H1 (cell line): ENCODE results near the gene KCND3. TPM values are rescaled to one million over a fixed set of nuclear protein-coding genes. Genes with fewer than 3 reads are reported as not detected.

Experiments
- CTCF ChIA-PET: fragments of 300-600 bp; sonication (Branson Sonifier 250); formaldehyde crosslinking; loops from one replicate; lab custom pipeline; 2021; ENCODE audit not compliant: partially characterized antibody; lab: Charles Lee
- POLR2A ChIA-PET: fragments of 300-600 bp; sonication (Branson Sonifier 250); formaldehyde crosslinking; loops from one replicate; lab custom pipeline; 2021; ENCODE audit warnings: inconsistent platforms; ENCODE audit not compliant: partially characterized antibody; lab: Charles Lee
- DNase-seq, 2 experiments: peaks; one replicate each; pipeline versions ENCODE4 v3.0.0 to v3.0.0-alpha.2; 2010 to 2022; ENCODE audit warnings: low spot score in 2 of 2, low read depth in 1 of 2, mixed read lengths in 1 of 2
- FAIRE-seq: peaks from 2 replicates; lab custom pipeline; 2011; peaks lifted over from hg19 to GRCh38; lab: Jason Lieb, UNC
- H2AFZ ChIP-seq: 2 replicates; pipeline ENCODE4 v1.8.1; 2012; ENCODE audit warnings: low read length, inconsistent platforms
- H2AK5ac ChIP-seq: 2 replicates; pipeline ENCODE4 v1.6.1; 2013; ENCODE audit warnings: low read depth, low read length
- H2BK120ac ChIP-seq: replicated peaks from 2 replicates; pipeline ENCODE3; 2013; ENCODE audit warnings: low read depth, low read length, inconsistent platforms
- H2BK12ac ChIP-seq: 2 replicates; pipeline ENCODE4 v1.6.1; 2013; ENCODE audit warnings: low read depth, low read length
- H2BK15ac ChIP-seq: 2 replicates; pipeline ENCODE4 v1.6.1; 2013; ENCODE audit warnings: low read length
- H2BK20ac ChIP-seq: 2 replicates; pipeline ENCODE4 v1.6.1; 2013; ENCODE audit warnings: low read length
- H2BK5ac ChIP-seq: 2 replicates; pipeline ENCODE4 v1.6.1; 2013; ENCODE audit warnings: low read depth, low read length
- H3K14ac ChIP-seq: 2 replicates; pipeline ENCODE4 v1.6.1; 2013; ENCODE audit warnings: inconsistent platforms; ENCODE audit not compliant: insufficient read length
- H3K18ac ChIP-seq: 2 replicates; pipeline ENCODE4 v1.6.1; 2013; ENCODE audit warnings: low read length; ENCODE audit errors: extremely low read depth
- H3K23ac ChIP-seq: 2 replicates; pipeline ENCODE4 v1.6.1; 2013; ENCODE audit warnings: inconsistent platforms; ENCODE audit not compliant: insufficient read length
- H3K23me2 ChIP-seq: 2 replicates; pipeline ENCODE4 v1.6.1; 2013; ENCODE audit warnings: low read depth, low read length
- H3K27ac ChIP-seq: 2 replicates; pipeline ENCODE4 v1.6.1; 2011; ENCODE audit warnings: low read depth, low read length, inconsistent platforms
- H3K27me3 ChIP-seq, 4 experiments: replicated peaks in 1 of 4; 1 replicate in 1 of 4; 2 replicates in 3 of 4; pipeline versions ENCODE4 v1.6.1 to v1.8.1; 2011 to 2013; ENCODE audit warnings: low read length in 3 of 4, mild to moderate bottlenecking in 3 of 4, inconsistent platforms in 2 of 4, mixed read lengths in 2 of 4, moderate library complexity in 1 of 4; ENCODE audit not compliant: control insufficient read depth in 3 of 4, insufficient read depth in 3 of 4; ENCODE audit errors: extremely low read depth in 1 of 4
- H3K36me3 ChIP-seq, 4 experiments: 2 replicates each; pipeline versions ENCODE4 v1.6.1 to v1.8.1; 2011 to 2013; ENCODE audit warnings: mild to moderate bottlenecking in 4 of 4, low read length in 3 of 4, moderate library complexity in 2 of 4, control low read depth in 1 of 4, inconsistent platforms in 1 of 4; ENCODE audit not compliant: insufficient read depth in 4 of 4, control insufficient read depth in 2 of 4
- H3K4ac ChIP-seq: replicated peaks from 2 replicates; pipeline ENCODE3; 2013; ENCODE audit warnings: low read length, low read depth, mixed read lengths, inconsistent platforms; ENCODE audit not compliant: insufficient read length
- H3K4me1 ChIP-seq, 4 experiments: replicated peaks in 1 of 4; 1 replicate in 1 of 4; 2 replicates in 3 of 4; pipeline versions ENCODE4 v1.6.1 to v1.8.1; 2011 to 2013; ENCODE audit warnings: low read length in 3 of 4, inconsistent platforms in 2 of 4, mixed read lengths in 1 of 4; ENCODE audit not compliant: insufficient read depth in 4 of 4, control insufficient read depth in 3 of 4
- H3K4me2 ChIP-seq, 2 experiments: 2 replicates each; pipeline versions ENCODE4 v1.6.1 to v1.8.1; 2011 to 2013; ENCODE audit warnings: low read depth in 2 of 2, low read length in 2 of 2, control low read depth in 1 of 2, inconsistent platforms in 1 of 2, mild to moderate bottlenecking in 1 of 2; ENCODE audit not compliant: insufficient read depth in 1 of 2
- H3K4me3 ChIP-seq, 4 experiments: fragments of 200-600, 300-600 bp in 1 of 4; sonication (generic), shearing (Covaris generic), sonication (Bioruptor Twin) in 1 of 4; 2 replicates each; pipeline versions ENCODE4 v1.5.1 to v1.8.1; 2011 to 2016; ENCODE audit warnings: low read length in 4 of 4, low read depth in 3 of 4, control low read depth in 2 of 4, inconsistent platforms in 2 of 4, mild to moderate bottlenecking in 2 of 4, mixed read lengths in 1 of 4, moderate library complexity in 1 of 4; ENCODE audit not compliant: insufficient read depth in 2 of 4; ENCODE audit errors: extremely low read depth in 1 of 4
- H3K56ac ChIP-seq: replicated peaks from 2 replicates; pipeline ENCODE3; 2013; ENCODE audit warnings: low read depth, mild to moderate bottlenecking, mixed read lengths, low read length, inconsistent platforms; ENCODE audit not compliant: insufficient read length
- H3K79me1 ChIP-seq: 2 replicates; pipeline ENCODE4 v1.6.1; 2013; ENCODE audit warnings: low read depth, low read length, control low read depth
- H3K79me2 ChIP-seq, 2 experiments: 2 replicates each; pipeline versions ENCODE4 v1.6.1 to v1.8.1; 2012 to 2013; ENCODE audit warnings: low read length in 2 of 2, mild to moderate bottlenecking in 2 of 2, inconsistent platforms in 1 of 2; ENCODE audit not compliant: insufficient read depth in 2 of 2, control insufficient read depth in 1 of 2
- H3K9ac ChIP-seq, 4 experiments: replicated peaks in 1 of 4; 1 replicate in 1 of 4; 2 replicates in 3 of 4; pipeline versions ENCODE4 v1.6.1 to v1.8.1; 2011 to 2013; ENCODE audit warnings: low read depth in 3 of 4, low read length in 3 of 4, control low read depth in 2 of 4, mild to moderate bottlenecking in 2 of 4, moderate library complexity in 2 of 4, inconsistent platforms in 1 of 4; ENCODE audit errors: extremely low read depth in 1 of 4
- H3K9me3 ChIP-seq, 2 experiments: 2 replicates each; pipeline versions ENCODE4 v1.6.1 to v1.8.1; 2012 to 2013; ENCODE audit warnings: mild to moderate bottlenecking in 2 of 2, moderate library complexity in 2 of 2, control low read depth in 1 of 2, inconsistent platforms in 1 of 2, low read depth in 1 of 2, low read length in 1 of 2, mixed read lengths in 1 of 2; ENCODE audit not compliant: insufficient read depth in 2 of 2
- H4K20me1 ChIP-seq, 2 experiments: replicated peaks in 1 of 2; 2 replicates each; pipeline versions ENCODE3 to v1.8.1; 2011 to 2013; ENCODE audit warnings: inconsistent platforms in 2 of 2, low read length in 2 of 2, mild to moderate bottlenecking in 1 of 2; ENCODE audit not compliant: insufficient read depth in 2 of 2, control insufficient read depth in 1 of 2
- H4K5ac ChIP-seq: 2 replicates; pipeline ENCODE4 v1.6.1; 2013; ENCODE audit warnings: low read length, low read depth, mixed read lengths, inconsistent platforms; ENCODE audit not compliant: insufficient read length
- H4K8ac ChIP-seq: 2 replicates; pipeline ENCODE4 v1.8.0; 2013; ENCODE audit warnings: mild to moderate bottlenecking, moderate library complexity, low read length, inconsistent platforms; ENCODE audit not compliant: insufficient read depth; ENCODE audit errors: extremely low read depth
- H4K91ac ChIP-seq: replicated peaks from 2 replicates; pipeline ENCODE3; 2013; ENCODE audit warnings: low read length, mixed read lengths, inconsistent platforms; ENCODE audit not compliant: insufficient read length
- ATF2 ChIP-seq: IDR thresholded peaks from 2 replicates; pipeline ENCODE4 v1.6.1; 2012; ENCODE audit warnings: low read length, inconsistent platforms
- CBX5 ChIP-seq: fragments of 300-800, 300-1000 bp; sonication (generic); IDR thresholded peaks from 2 replicates; pipeline ENCODE4 v1.7.1; 2016; ENCODE audit warnings: antibody characterized with exemption, low read length, low read depth
- EGR1 ChIP-seq: IDR thresholded peaks from 2 replicates; pipeline ENCODE4 v1.6.1; 2011; ENCODE audit warnings: low read depth, low read length, borderline replicate concordance
- KDM4A ChIP-seq: IDR thresholded peaks from one replicate; pipeline ENCODE4 v1.7.1; 2012; ENCODE audit warnings: low read depth, mild to moderate bottlenecking, moderate library complexity, low read length, inconsistent platforms; ENCODE audit not compliant: severe bottlenecking
- NRF1 ChIP-seq: IDR thresholded peaks from 2 replicates; pipeline ENCODE4 v1.6.1; 2011; ENCODE audit warnings: mild to moderate bottlenecking, low read depth, low read length, improper control_type of control experiment
- PHF8 ChIP-seq: fragments of 200-600 bp; sonication (generic); conservative IDR thresholded peaks from 2 replicates; pipeline ENCODE4 v1.7.1; 2012; ENCODE audit warnings: low read depth, mild to moderate bottlenecking, inconsistent platforms, low read length, moderate library complexity
- SAP30 ChIP-seq: fragments of 300-600 bp; sonication (generic); IDR thresholded peaks from 2 replicates; pipeline ENCODE4 v1.7.1; 2012; ENCODE audit warnings: low read length, moderate library complexity, mild to moderate bottlenecking, inconsistent platforms; ENCODE audit not compliant: insufficient read depth, insufficient replicate concordance
- TAF1 ChIP-seq: IDR thresholded peaks from 2 replicates; pipeline ENCODE4 v1.6.1; 2011; ENCODE audit warnings: mild to moderate bottlenecking, low read depth, low read length
- YY1 ChIP-seq: IDR thresholded peaks from 2 replicates; pipeline ENCODE4 v1.6.1; 2011; ENCODE audit warnings: low read depth, mild to moderate bottlenecking, low read length
- WGBS, 2 experiments: shearing (Covaris generic) in 1 of 2; methylation state at CpG; one replicate each; pipeline versions ENCODE4 v1.1.6 to v1.1.7; 2013 to 2015; ENCODE audit warnings: low lambda C conversion rate in 2 of 2, mixed read lengths in 2 of 2, inconsistent platforms in 1 of 2, low coverage in 1 of 2, missing lambda C conversion rate in 1 of 2; ENCODE audit not compliant: insufficient replicate concordance in 2 of 2, insufficient coverage in 1 of 2, insufficient read length in 1 of 2; ENCODE audit errors: extremely low coverage in 1 of 2, missing lambda C conversion rate in 1 of 2; 5-methylcytosine and 5-hydroxymethylcytosine counted together
- polyA plus RNA-seq, 7 experiments: library from polyadenylated mRNA; depleted of rRNA in 3 of 7; stranded (reverse) in 5 of 7; unstranded in 2 of 7; fragments of >200 nt in 5 of 7; fragments of 200-250 nt in 2 of 7; gene quantifications; 1 replicate in 5 of 7; 2 replicates in 1 of 7; 4 replicates in 1 of 7; pipeline versions ENCODE4 v1.2.1 to v1.2.3, GENCODE V29; 2011 to 2013; ENCODE audit warnings: missing spikeins in 2 of 7, mixed read lengths in 2 of 7
- total RNA-seq: library from RNA; stranded (reverse); fragmentation: NEBNext Ultra II Directional; extraction: Animal tissue kit (Norgen Biotek cat#: 25700); gene quantifications from 2 replicates; pipeline ENCODE4 v1.2.1, GENCODE V29; 2021
- TF ChIP-seq, protein P1 (sequence below): IDR thresholded peaks from 2 replicates; pipeline ENCODE4 v1.6.1; 2011; ENCODE audit warnings: low read length, improper control_type of control experiment

KCND3 gene
- total and polyA plus RNA-seq, 2 of the 8 experiments (the other 6 are each of a cell fraction or from before 2014, with no cell fraction given): 0.14 to 0.48 TPM

- Histone ChIP-seq H3K9me3 (no peaks in the 10 kb centered on the region), H3K27ac (no peak overlapping the region), H4K8ac (no peak overlapping the region), H2BK5ac (no peak overlapping the region), H2AFZ (no peak overlapping the region), H4K5ac (no peak overlapping the region), H2BK12ac (no peak overlapping the region), H4K91ac (no peak overlapping the region), H3K4me2 (no peak overlapping the region), H2AK5ac (no peak overlapping the region), H2BK120ac (no peak overlapping the region), H3K56ac (no peak overlapping the region), H3K4ac (no peak overlapping the region), H3K79me2 (peaks cover 0 to 52% of the 10 kb centered on the region in 2 experiments; a peak in 3 of 4 replicates), H3K14ac (no peak overlapping the region), H3K4me3 (no peak overlapping the region), H2BK15ac (no peak overlapping the region), H4K20me1 (peaks cover 3 to 7% of the 10 kb centered on the region in 2 experiments), H3K36me3 (peaks cover 0 to 5% (median 2%) of the 10 kb centered on the region in 4 experiments; a peak in 4 of 8 replicates), H3K18ac (no peak overlapping the region), H3K4me1 (peaks cover 10 to 27% (median 17%) of the 10 kb centered on the region in 4 experiments), H3K27me3 (no peaks in the 10 kb centered on the region; a peak in 1 of 7 replicates), H3K9ac (no peak overlapping the region), H2BK20ac (no peak overlapping the region), H3K79me1 (peaks cover 17% of the 10 kb centered on the region), H3K23me2 (peaks cover 2% of the 10 kb centered on the region; the same call in 1 of the 2 replicates), H3K23ac (no peak overlapping the region)
- ChIA-PET CTCF (interaction anchor here (1.3 to 42.0 kb wide), 3 partner anchors 2 to 34 kb away, joined by 5 to 1070 read pairs (median 1070); partner anchors contain the start of genes DDX20 and INKA2), POLR2A (interaction anchor here (0.7 to 19.0 kb wide), 5 partner anchors 11 to 622 kb away, joined by 3 to 343 read pairs (median 3); no protein-coding TSS in a partner anchor)
- WGBS, 2 experiments: 86% methylated on average over 5 of the region's 6 CpGs; no CpG with 5 or more reads in 1 of the 2 experiments
- FAIRE-seq: no peak
- DNase-seq: no peak
- no peak for TF ChIP-seq EGR1
- no peak for TF ChIP-seq YY1
- no peak for TF ChIP-seq CBX5
- no peak for TF ChIP-seq SAP30
- TF ChIP-seq, protein P1, sequence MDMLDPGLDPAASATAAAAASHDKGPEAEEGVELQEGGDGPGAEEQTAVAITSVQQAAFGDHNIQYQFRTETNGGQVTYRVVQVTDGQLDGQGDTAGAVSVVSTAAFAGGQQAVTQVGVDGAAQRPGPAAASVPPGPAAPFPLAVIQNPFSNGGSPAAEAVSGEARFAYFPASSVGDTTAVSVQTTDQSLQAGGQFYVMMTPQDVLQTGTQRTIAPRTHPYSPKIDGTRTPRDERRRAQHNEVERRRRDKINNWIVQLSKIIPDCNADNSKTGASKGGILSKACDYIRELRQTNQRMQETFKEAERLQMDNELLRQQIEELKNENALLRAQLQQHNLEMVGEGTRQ: no peak
- TF ChIP-seq NRF1: no peak
- TF ChIP-seq TAF1: no peak
- TF ChIP-seq PHF8: no peak
- no peak for TF ChIP-seq ATF2
- no peak for TF ChIP-seq KDM4A
Observed at GRCh38 chr1:111731956-111732355, 257.5 kb downstream of the KCND3 start.
